Kidney epithelial cell (primary cell): ENCODE results near the gene IGFN1. TPM values are rescaled to one million over a fixed set of nuclear protein-coding genes. Genes with fewer than 3 reads are reported as not detected.

ENCODE experiments used
- DNase-seq: peaks from one replicate; pipeline ENCODE4 v3.0.0-alpha.2; 2010; ENCODE audit warnings: low read depth
- H3K27me3 ChIP-seq: 2 replicates; pipeline ENCODE4 v1.6.0; 2011; ENCODE audit warnings: low read length; ENCODE audit not compliant: control insufficient read depth, insufficient read depth
- H3K36me3 ChIP-seq: 2 replicates; pipeline ENCODE4 v1.5.1; 2011; ENCODE audit warnings: low read length; ENCODE audit not compliant: control insufficient read depth, insufficient read depth
- H3K4me3 ChIP-seq: 2 replicates; pipeline ENCODE4 v1.5.1; 2011; ENCODE audit warnings: low read depth, mild to moderate bottlenecking, control low read depth, low read length
- CTCF ChIP-seq: IDR thresholded peaks from 2 replicates; pipeline ENCODE4 v1.5.1; 2011; ENCODE audit warnings: mild to moderate bottlenecking, moderate library complexity, low read length, control low read depth, inconsistent platforms; ENCODE audit not compliant: insufficient read depth, poor library complexity, severe bottlenecking
- total RNA-seq: library from RNA; depleted of rRNA; stranded (reverse); fragments of >200 nt; gene quantifications from 2 replicates; pipeline ENCODE4 v1.2.3, GENCODE V29; 2015

IGFN1 gene
- total RNA-seq, 1 donor from 2014 or later, result 0.54 TPM

- no peak for TF ChIP-seq CTCF
- Histone ChIP-seq H3K36me3 (no peaks in the 10 kb centered on the region), H3K4me3 (no peak overlapping the region), H3K27me3 (no peaks in the 10 kb centered on the region)
- DNase-seq, result no peak
These were observed 75.1 kb downstream of the IGFN1 start for GRCh38 chr1:201265756-201266155.

- no peaks in the 10 kb centered on the region for H3K36me3 ChIP-seq
- no peak for DNase-seq
- no peak for TF ChIP-seq CTCF
- H3K27me3 ChIP-seq, result no peaks in the 10 kb centered on the region
- no peak overlapping the region for H3K4me3 ChIP-seq
These were observed 75.7 kb downstream of the IGFN1 start for GRCh38 chr1:201266276-201266675.

GRCh38 chr1:201266774-201267173 lies 76.2 kb downstream of the IGFN1 start:
- H3K36me3 ChIP-seq, result no peaks in the 10 kb centered on the region
- peak; percentile 87 for DNase-seq
- TF ChIP-seq CTCF, result no peak
- no peaks in the 10 kb centered on the region for H3K27me3 ChIP-seq
- no peak overlapping the region for H3K4me3 ChIP-seq

- DNase-seq, result peak; percentile 60
- H3K27me3 ChIP-seq, result no peaks in the 10 kb centered on the region
- no peak for TF ChIP-seq CTCF
- no peak overlapping the region for H3K4me3 ChIP-seq
- H3K36me3 ChIP-seq, result no peaks in the 10 kb centered on the region
These were observed 77.0 kb downstream of the IGFN1 start for GRCh38 chr1:201267481-201268229.

- peak; percentile 56 for DNase-seq
- no peaks in the 10 kb centered on the region for H3K27me3 ChIP-seq
- no peak overlapping the region for H3K4me3 ChIP-seq
- TF ChIP-seq CTCF, result no peak
- H3K36me3 ChIP-seq, result no peaks in the 10 kb centered on the region
These were observed 78.1 kb downstream of the IGFN1 start for GRCh38 chr1:201268604-201269151.

- TF ChIP-seq CTCF, result no peak
These were observed 78.7 kb downstream of the IGFN1 start for GRCh38 chr1:201269281-201269680.

More at GRCh38 chr1:201269281-201269680, 78.7 kb downstream of the IGFN1 start:
- Histone ChIP-seq H3K4me3 (no peak overlapping the region), H3K36me3 (no peaks in the 10 kb centered on the region), H3K27me3 (no peaks in the 10 kb centered on the region)
- no peak for DNase-seq
